NCI-H2171 treated with DMSO at 0.1 percent for 48 hours (cell line): ENCODE results near the gene RIMBP3C.
A peak's percentile ranks its signal among the peaks of the same experiment; 100 is the strongest.
"Not testable (repeated sequence)": the region's sequence is repeated elsewhere in the genome, so short reads cannot be mapped to it uniquely, and the experiment has no call there.

Experiments
- DNase-seq: peaks from one replicate; lab custom pipeline; 2025; lab: John Stamatoyannopoulos, UW

The RIMBP3C gene

GRCh38 chr22:21551361-21551760 is at the start of gene RIMBP3C:
TSS of gene RIMBP3C (minus strand) at chr22:21551461. CDS start at chr22:21550976, 485 bp downstream.
- DNase-seq: not testable (repeated sequence)

- no peak for DNase-seq
Observed at GRCh38 chr22:21599053-21599893, 48.0 kb upstream of the RIMBP3C start.

GRCh38 chr22:21598302-21598701 is 47.0 kb upstream of the RIMBP3C start:
- DNase-seq: no peak

GRCh38 chr22:21596356-21597135 is 45.3 kb upstream of the RIMBP3C start:
- DNase-seq: not testable (repeated sequence)

- no peak for DNase-seq
Observed at GRCh38 chr22:21594865-21595452, 43.7 kb upstream of the RIMBP3C start.

GRCh38 chr22:21593406-21594232 is 42.4 kb upstream of the RIMBP3C start:
- DNase-seq: no peak

GRCh38 chr22:21592422-21592821 is 41.2 kb upstream of the RIMBP3C start:
- DNase-seq: no peak

GRCh38 chr22:21591695-21592094 is 40.4 kb upstream of the RIMBP3C start:
- peak; percentile 13 for DNase-seq

- peak; percentile 77 for DNase-seq
Observed at GRCh38 chr22:21590809-21591641, 39.8 kb upstream of the RIMBP3C start.

GRCh38 chr22:21589396-21589795 is 38.1 kb upstream of the RIMBP3C start:
- DNase-seq: no peak

GRCh38 chr22:21587803-21588611 is 36.7 kb upstream of the RIMBP3C start:
- DNase-seq: no peak

- no peak for DNase-seq
Observed at GRCh38 chr22:21585389-21585788, 34.1 kb upstream of the RIMBP3C start.

GRCh38 chr22:21582801-21583740 is 31.8 kb upstream of the RIMBP3C start:
- DNase-seq: no peak

GRCh38 chr22:21581009-21581713 is 29.9 kb upstream of the RIMBP3C start:
- not testable (repeated sequence) for DNase-seq

- not testable (repeated sequence) for DNase-seq
Observed at GRCh38 chr22:21580623-21581007, 29.4 kb upstream of the RIMBP3C start.

GRCh38 chr22:21579474-21579851 is 28.2 kb upstream of the RIMBP3C start:
- DNase-seq: no peak

- DNase-seq: no peak
Observed at GRCh38 chr22:21573750-21574494, 22.7 kb upstream of the RIMBP3C start.
